Thymus (tissue), 11 donors: ENCODE data around the gene CENPP. TPM values are rescaled to one million over a fixed set of nuclear protein-coding genes. Genes with fewer than 3 reads are reported as not detected.

ENCODE experiments used
- DNase-seq, 9 donors: peaks; one replicate each; pipeline ENCODE4 v3.0.0-alpha.2; 2013; ENCODE audit warnings: low spot score in 9 of 9, low read depth in 6 of 9, missing footprints in 1 of 9
- H3K27ac ChIP-seq, 2 donors: one replicate each; pipeline ENCODE4 v1.5.1; 2013; ENCODE audit warnings: control low read depth in 1 of 2, low read depth in 1 of 2, low read length in 1 of 2, mild to moderate bottlenecking in 1 of 2, moderate library complexity in 1 of 2
- H3K27me3 ChIP-seq, 2 donors: one replicate each; pipeline ENCODE4 v1.5.1; 2013; ENCODE audit warnings: low read length in 1 of 2; ENCODE audit not compliant: control insufficient read depth in 2 of 2, insufficient read depth in 1 of 2
- H3K36me3 ChIP-seq, 2 donors: one replicate each; pipeline ENCODE4 v1.5.1; 2013; ENCODE audit warnings: low read length in 1 of 2, mild to moderate bottlenecking in 1 of 2, moderate library complexity in 1 of 2; ENCODE audit not compliant: control insufficient read depth in 2 of 2, insufficient read depth in 2 of 2
- H3K4me1 ChIP-seq, 2 donors: one replicate each; pipeline ENCODE4 v1.5.1; 2013; ENCODE audit warnings: low read length in 2 of 2; ENCODE audit not compliant: control insufficient read depth in 2 of 2, insufficient read depth in 2 of 2
- H3K4me3 ChIP-seq, 2 donors: one replicate each; pipeline ENCODE4 v1.5.1; 2013; ENCODE audit warnings: low read length in 2 of 2, control low read depth in 1 of 2, mild to moderate bottlenecking in 1 of 2
- H3K9me3 ChIP-seq, 2 donors: one replicate each; pipeline ENCODE4 v1.5.1; 2013; ENCODE audit warnings: low read length in 1 of 2, mild to moderate bottlenecking in 1 of 2; ENCODE audit not compliant: control insufficient read depth in 2 of 2, insufficient read depth in 1 of 2
- WGBS: extraction: QIAGEN DNeasy Blood & Tissue Kit; methylation state at CpG from one replicate; pipeline ENCODE4 v1.1.7; 2013; 5-methylcytosine and 5-hydroxymethylcytosine counted together
- polyA plus RNA-seq: library from polyadenylated mRNA; stranded (reverse); fragments of 200-250 nt; gene quantifications from one replicate; pipeline ENCODE4 v1.2.3, GENCODE V29; 2013
- total RNA-seq: library from RNA; stranded (reverse); fragments of 120-200 nt; gene quantifications from one replicate; pipeline ENCODE4 v1.2.4, GENCODE V29; 2013
- donor health status: healthy.

CENPP gene
- total and polyA plus RNA-seq, 2 donors: 3.9 to 13.8 TPM

GRCh38 chr9:92438900-92439526 lies 113.3 kb downstream of the CENPP start:
- peak in 2 of 9 donors; percentile 4 to 20 for DNase-seq
- H3K9me3 ChIP-seq: no peaks in the 10 kb centered on the region
- H3K4me1 ChIP-seq: no peaks in the 10 kb centered on the region
- no peaks in the 10 kb centered on the region for H3K27me3 ChIP-seq
- WGBS: 90% methylated on average over 5 of the region's 5 CpGs
- H3K4me3 ChIP-seq: no peak overlapping the region
- no peaks in the 10 kb centered on the region for H3K36me3 ChIP-seq
- H3K27ac ChIP-seq: no peak overlapping the region

GRCh38 chr9:92439921-92440750 lies 114.4 kb downstream of the CENPP start:
- H3K27ac ChIP-seq: no peak overlapping the region
- WGBS: 95% methylated on average over 5 of the region's 5 CpGs

GRCh38 chr9:92440751-92441046 lies 114.9 kb downstream of the CENPP start:
- DNase-seq: no peak
- Histone ChIP-seq H3K9me3 (no peaks in the 10 kb centered on the region), H3K27me3 (no peaks in the 10 kb centered on the region), H3K4me1 (no peaks in the 10 kb centered on the region), H3K36me3 (no peaks in the 10 kb centered on the region), H3K4me3 (no peak overlapping the region), H3K27ac (no peak overlapping the region)
- 96% methylated on average over 6 of the region's 6 CpGs for WGBS

More at GRCh38 chr9:92439921-92440750, 114.4 kb downstream of the CENPP start:
- no peak for DNase-seq
- no peaks in the 10 kb centered on the region for H3K27me3 ChIP-seq
- H3K4me3 ChIP-seq: no peak overlapping the region
- H3K9me3 ChIP-seq: no peaks in the 10 kb centered on the region
- H3K36me3 ChIP-seq: no peaks in the 10 kb centered on the region
- no peaks in the 10 kb centered on the region for H3K4me1 ChIP-seq

GRCh38 chr9:92444841-92445240 lies 119.1 kb downstream of the CENPP start:
- no peak for DNase-seq
- WGBS: 90% methylated on average over 4 of the region's 4 CpGs
- H3K9me3 ChIP-seq: no peaks in the 10 kb centered on the region
- no peak overlapping the region for H3K27ac ChIP-seq
- H3K27me3 ChIP-seq: no peaks in the 10 kb centered on the region
- H3K36me3 ChIP-seq: no peaks in the 10 kb centered on the region
- H3K4me3 ChIP-seq: no peak overlapping the region
- H3K4me1 ChIP-seq: no peaks in the 10 kb centered on the region

GRCh38 chr9:92446536-92446935 lies 120.8 kb downstream of the CENPP start:
- Histone ChIP-seq H3K4me3 (no peak overlapping the region), H3K27ac (no peak overlapping the region), H3K27me3 (no peaks in the 10 kb centered on the region), H3K4me1 (no peaks in the 10 kb centered on the region), H3K9me3 (no peaks in the 10 kb centered on the region), H3K36me3 (no peaks in the 10 kb centered on the region)
- DNase-seq: no peak

GRCh38 chr9:92455217-92455616 lies 129.5 kb downstream of the CENPP start:
- DNase-seq: peak in 3 of 9 donors; percentile 4 to 18 (median 8)
- no peaks in the 10 kb centered on the region for H3K9me3 ChIP-seq
- no peak overlapping the region for H3K27ac ChIP-seq
- H3K27me3 ChIP-seq: no peaks in the 10 kb centered on the region
- no peaks in the 10 kb centered on the region for H3K36me3 ChIP-seq
- WGBS: 94% methylated on average over 3 of the region's 3 CpGs
- H3K4me1 ChIP-seq: no peaks in the 10 kb centered on the region
- no peak overlapping the region for H3K4me3 ChIP-seq

GRCh38 chr9:92457576-92457975 lies 131.8 kb downstream of the CENPP start:
- WGBS: 99% methylated on average over 4 of the region's 4 CpGs
- DNase-seq: no peak
- Histone ChIP-seq H3K9me3 (no peaks in the 10 kb centered on the region), H3K27me3 (no peaks in the 10 kb centered on the region), H3K4me1 (no peaks in the 10 kb centered on the region), H3K27ac (no peak overlapping the region), H3K36me3 (no peaks in the 10 kb centered on the region), H3K4me3 (no peak overlapping the region)

GRCh38 chr9:92463387-92463786 lies 137.6 kb downstream of the CENPP start:
- Histone ChIP-seq H3K27ac (no peak overlapping the region), H3K9me3 (no peaks in the 10 kb centered on the region), H3K4me1 (no peaks in the 10 kb centered on the region), H3K4me3 (no peak overlapping the region), H3K27me3 (no peaks in the 10 kb centered on the region), H3K36me3 (no peaks in the 10 kb centered on the region)
- no peak for DNase-seq

- no peak for DNase-seq
- Histone ChIP-seq H3K36me3 (no peaks in the 10 kb centered on the region), H3K9me3 (no peaks in the 10 kb centered on the region), H3K4me3 (no peak overlapping the region), H3K27me3 (no peaks in the 10 kb centered on the region), H3K4me1 (no peaks in the 10 kb centered on the region), H3K27ac (no peak overlapping the region)
- WGBS: 95% methylated on average over 3 of the region's 3 CpGs
These were observed 138.2 kb downstream of the CENPP start for GRCh38 chr9:92463984-92464383.
